ENCODE measurements around the gene ASCL2. TPM values are rescaled to one million over a fixed set of nuclear protein-coding genes. Genes with fewer than 3 reads are reported as not detected.
A peak's percentile ranks its signal among the peaks of the same experiment; 100 is the strongest.

Gene ASCL2
- total RNA-seq, 1 experiment from 2014 or later = 0.35 TPM

DNA sequence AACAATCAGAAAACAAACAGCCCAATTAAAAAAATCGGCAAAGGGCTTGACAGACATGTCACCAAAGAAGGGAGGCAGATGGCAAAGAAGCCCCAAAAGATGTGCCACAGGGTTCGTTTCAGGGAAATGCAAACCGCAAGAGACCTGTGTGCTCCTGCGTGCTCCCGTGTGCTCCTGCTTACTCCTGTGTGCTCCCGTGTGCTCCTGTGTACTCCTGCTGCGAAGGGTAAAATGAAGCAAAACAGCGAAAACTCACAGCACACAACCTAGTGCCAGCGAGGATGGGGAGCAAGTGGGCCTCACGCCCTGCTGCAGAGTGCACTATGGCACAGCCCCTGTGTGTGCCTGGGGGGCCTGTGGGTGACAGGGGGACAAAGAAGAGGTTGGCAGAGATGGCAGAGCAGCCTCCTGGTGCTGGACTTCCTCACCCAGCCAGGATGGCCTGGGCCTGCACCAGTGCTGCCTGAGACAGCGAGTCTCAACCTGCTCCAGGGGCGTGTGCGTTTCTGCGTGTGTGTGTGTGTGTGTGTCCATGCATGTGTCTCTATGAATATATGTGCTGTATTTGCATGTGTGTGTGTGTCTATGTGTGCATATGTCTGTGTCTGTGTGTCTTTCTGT lies 14.0 kb downstream of the ASCL2 start:
- no CpG with 5 or more reads among the region's 14 CpGs for WGBS (ENCODE audit: extremely low coverage, insufficient read length, low lambda C conversion rate)
- H3K9me3 Mint-ChIP-seq = peaks cover 0 to 9% of the 10 kb centered on the region in 2 experiments; a peak in 2 of 5 replicates
- H3K9ac ChIP-seq (ENCODE audit: extremely low read depth, insufficient read length, low read length) = no peak overlapping the region

More for the DNA sequence above, 14.0 kb downstream of the ASCL2 start:
- H3K56ac ChIP-seq (ENCODE audit: insufficient read length, low read depth, low read length) = no peak overlapping the region
- H4K8ac ChIP-seq (replicated peaks; ENCODE audit: insufficient read length, low read depth, low read length) = no peak overlapping the region
- Mint-ChIP-seq H3K4me1 (no peaks in the 10 kb centered on the region), H3K27ac (no peak overlapping the region; a peak in 1 of 7 replicates), H3K36me3 (ENCODE audit: insufficient read depth in 1 of 3, low read depth in 3 of 3) (no peaks in the 10 kb centered on the region; a peak in 1 of 7 replicates), H3K4me3 (no peak overlapping the region), H3K27me3 (ENCODE audit: low read depth) (peaks cover 52% of the 10 kb centered on the region)
- no peak overlapping the region for H4K5ac ChIP-seq (ENCODE audit: insufficient read length, low read depth, low read length)
- H3K27me3 ChIP-seq (ENCODE audit: insufficient read depth, low read length) = no peaks in the 10 kb centered on the region
- no peak overlapping the region for H3T11ph ChIP-seq (ENCODE audit: low read length)
- H4K91ac ChIP-seq (ENCODE audit: insufficient read length, low read depth, low read length) = no peak overlapping the region
- no peak overlapping the region for H3K27ac ChIP-seq (ENCODE audit: insufficient read length, low read depth, low read length)
- H3K23me2 ChIP-seq (ENCODE audit: insufficient read length, low read depth, low read length, poor library complexity, severe bottlenecking) = no peaks in the 10 kb centered on the region
- no peaks in the 10 kb centered on the region for H3K9me3 ChIP-seq (ENCODE audit: control insufficient read depth, low read depth, low read length)
- H3K4me2 ChIP-seq (ENCODE audit: insufficient read depth, insufficient read length, low read length) = no peak overlapping the region
- H4K20me1 ChIP-seq (ENCODE audit: control insufficient read depth, insufficient read depth, insufficient read length) = peaks cover 2% of the 10 kb centered on the region
- no peak overlapping the region for H2BK5ac ChIP-seq (ENCODE audit: insufficient read length, low read length)
- H2BK120ac ChIP-seq (ENCODE audit: low read depth, low read length, poor library complexity, severe bottlenecking) = no peak overlapping the region
- TF ChIP-seq, protein P1, sequence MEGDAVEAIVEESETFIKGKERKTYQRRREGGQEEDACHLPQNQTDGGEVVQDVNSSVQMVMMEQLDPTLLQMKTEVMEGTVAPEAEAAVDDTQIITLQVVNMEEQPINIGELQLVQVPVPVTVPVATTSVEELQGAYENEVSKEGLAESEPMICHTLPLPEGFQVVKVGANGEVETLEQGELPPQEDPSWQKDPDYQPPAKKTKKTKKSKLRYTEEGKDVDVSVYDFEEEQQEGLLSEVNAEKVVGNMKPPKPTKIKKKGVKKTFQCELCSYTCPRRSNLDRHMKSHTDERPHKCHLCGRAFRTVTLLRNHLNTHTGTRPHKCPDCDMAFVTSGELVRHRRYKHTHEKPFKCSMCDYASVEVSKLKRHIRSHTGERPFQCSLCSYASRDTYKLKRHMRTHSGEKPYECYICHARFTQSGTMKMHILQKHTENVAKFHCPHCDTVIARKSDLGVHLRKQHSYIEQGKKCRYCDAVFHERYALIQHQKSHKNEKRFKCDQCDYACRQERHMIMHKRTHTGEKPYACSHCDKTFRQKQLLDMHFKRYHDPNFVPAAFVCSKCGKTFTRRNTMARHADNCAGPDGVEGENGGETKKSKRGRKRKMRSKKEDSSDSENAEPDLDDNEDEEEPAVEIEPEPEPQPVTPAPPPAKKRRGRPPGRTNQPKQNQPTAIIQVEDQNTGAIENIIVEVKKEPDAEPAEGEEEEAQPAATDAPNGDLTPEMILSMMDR (conservative IDR thresholded peaks at IDR 0.05) = no peak
- no peak overlapping the region for H2BK15ac ChIP-seq (ENCODE audit: low read depth, low read length)
- H3K23ac ChIP-seq (ENCODE audit: insufficient read length, low read depth, low read length) = no peak overlapping the region
- H2BK20ac ChIP-seq (ENCODE audit: low read depth, low read length, poor library complexity, severe bottlenecking) = no peak overlapping the region
- no peak overlapping the region for H2BK12ac ChIP-seq (ENCODE audit: insufficient read length, low read depth, low read length)
- no peak overlapping the region for H2AK5ac ChIP-seq (ENCODE audit: insufficient read length, low read length)
- H3K79me1 ChIP-seq (ENCODE audit: insufficient read depth, low read depth, low read length, poor library complexity, severe bottlenecking) = no peaks in the 10 kb centered on the region
- no peaks in the 10 kb centered on the region for H3K79me2 ChIP-seq (ENCODE audit: insufficient read depth, low read length)
- DNase-seq = peak; percentile 17
- H2AFZ ChIP-seq (ENCODE audit: low read length) = no peak overlapping the region
- H3K4me1 ChIP-seq (ENCODE audit: insufficient read depth, low read length) = no peaks in the 10 kb centered on the region
- H3K4ac ChIP-seq (ENCODE audit: low read depth, low read length) = no peak overlapping the region
- no peak overlapping the region for H3K18ac ChIP-seq (ENCODE audit: insufficient read length, low read depth, low read length)
- no peak overlapping the region for H3K14ac ChIP-seq (ENCODE audit: insufficient read depth, low read length)

All from H9 (cell line).